GM18519 (cell line): ENCODE measurements around the gene ATP1B1.

ENCODE experiments used
- ATAC-seq: cut with Tn5 transposase; IDR thresholded peaks from one replicate; pipeline ENCODE4 v1.9.1; 2021; ENCODE audit warnings: mild to moderate bottlenecking, moderate library complexity; ENCODE audit not compliant: unreplicated experiment, low FRiP score

The ATP1B1 gene

GRCh38 chr1:169106095-169106920 lies at the start of gene ATP1B1:
Gene ATP1B1, plus strand, starts transcription at chr1:169106690. Its CDS starts 140 bp downstream, at chr1:169106830.
- ATAC-seq: peak; percentile 84

DNA sequence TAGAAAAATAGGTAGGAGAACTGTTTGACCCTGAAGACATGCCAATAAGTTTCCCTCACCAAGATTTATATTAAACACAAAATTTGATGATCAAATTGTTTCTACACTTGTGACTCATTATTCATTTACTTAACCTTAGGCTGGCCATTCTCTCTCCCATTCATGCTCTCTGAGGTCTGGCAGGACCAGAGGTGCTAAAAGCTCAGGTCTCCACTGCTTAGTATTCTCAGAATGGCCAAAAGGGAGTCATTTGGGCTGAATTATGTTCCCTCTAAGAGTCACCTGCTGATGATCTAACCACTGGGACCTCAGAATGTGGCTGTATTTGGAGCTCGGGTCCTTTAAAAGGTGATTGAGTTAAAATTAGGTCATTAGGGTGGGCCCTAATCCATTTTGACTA lies 47.1 kb upstream of the ATP1B1 start:
- ATAC-seq: no peak

DNA sequence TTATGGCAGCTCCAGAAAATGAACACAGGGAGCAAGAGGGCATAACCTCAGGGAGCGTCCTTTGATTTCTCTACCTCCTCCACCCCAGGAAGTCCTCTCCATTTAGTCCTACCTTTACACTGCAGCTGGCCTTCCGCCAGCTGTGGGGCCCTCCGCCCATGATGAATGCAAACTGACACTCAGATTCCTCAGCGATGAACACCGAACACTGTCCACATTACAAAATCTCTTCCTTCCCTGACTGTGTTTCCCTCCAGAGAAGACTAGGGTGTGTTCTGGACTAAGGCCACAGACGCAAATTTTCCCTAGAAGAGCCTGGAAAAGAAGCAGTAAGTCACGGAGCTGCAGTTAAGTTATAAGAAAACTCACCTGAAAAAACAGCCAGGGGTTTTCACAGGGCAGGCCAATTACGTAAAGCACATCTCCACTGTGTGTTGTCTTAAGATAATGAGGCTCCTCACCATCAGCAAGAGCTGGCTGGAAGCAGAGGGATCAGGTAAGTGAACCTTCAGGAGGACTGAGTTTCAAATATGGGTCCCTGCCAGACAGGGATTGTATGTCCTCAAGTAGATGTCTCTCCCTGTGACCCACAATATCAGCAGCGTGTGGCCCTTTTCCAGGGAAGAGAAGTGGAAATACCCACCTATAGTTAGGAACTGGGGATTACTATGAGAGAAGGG lies 46.3 kb upstream of the ATP1B1 start:
- no peak for ATAC-seq

DNA sequence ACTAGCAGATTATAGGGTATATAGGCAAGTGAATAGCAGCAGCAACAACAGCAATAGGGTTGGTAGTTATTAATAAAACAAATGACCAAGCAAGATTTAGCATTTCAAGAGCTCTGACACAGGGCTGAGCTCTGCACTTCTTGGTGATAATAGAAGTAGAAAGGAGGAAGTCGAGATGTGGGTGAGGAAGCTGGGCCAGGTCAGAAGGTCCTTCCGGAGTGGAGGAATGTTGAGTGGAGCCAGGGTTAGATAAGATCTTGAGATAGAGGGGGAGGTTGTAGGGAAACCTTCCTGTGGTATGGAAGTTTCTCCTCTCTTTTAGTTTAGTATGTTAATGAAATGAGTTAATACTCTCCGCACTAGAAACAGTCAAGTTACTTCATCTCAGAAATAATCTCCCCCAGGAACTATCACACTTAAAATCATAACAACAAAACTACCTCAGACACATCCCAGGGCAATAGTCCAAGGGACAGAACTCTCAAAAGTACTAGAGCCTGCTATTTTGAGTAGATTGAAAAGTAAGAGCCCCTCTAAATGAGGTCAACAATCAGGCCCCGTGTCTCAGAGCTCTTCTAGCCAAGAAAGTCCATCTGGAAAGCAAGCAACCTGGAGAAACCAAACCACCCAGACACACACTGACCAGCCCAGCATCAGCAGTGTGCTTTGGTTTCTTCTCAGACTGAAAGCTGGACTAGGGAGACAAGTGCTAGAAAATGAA lies 45.4 kb upstream of the ATP1B1 start:
- ATAC-seq: no peak

GRCh38 chr1:169062152-169062551 lies 44.3 kb upstream of the ATP1B1 start:
- no peak for ATAC-seq

DNA sequence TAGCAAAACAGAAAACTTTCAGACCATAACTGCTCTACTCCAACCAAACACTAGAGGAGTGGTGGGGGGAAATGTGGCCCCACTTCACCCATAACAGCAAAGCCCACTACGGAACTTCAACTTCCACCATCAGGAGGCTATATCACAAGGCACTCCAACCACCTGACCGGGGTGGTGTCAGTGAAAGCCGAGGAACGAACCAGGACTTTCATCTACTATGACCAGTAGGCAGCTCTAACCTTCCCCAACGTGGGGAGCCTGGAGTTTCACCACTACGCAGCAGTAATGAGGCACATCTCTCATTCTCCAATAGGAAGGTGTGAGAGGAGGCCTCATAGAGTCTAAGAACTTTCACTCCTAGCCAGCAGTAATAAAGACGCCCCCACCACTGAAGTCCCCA lies 42.4 kb upstream of the ATP1B1 start:
- ATAC-seq: no peak

DNA sequence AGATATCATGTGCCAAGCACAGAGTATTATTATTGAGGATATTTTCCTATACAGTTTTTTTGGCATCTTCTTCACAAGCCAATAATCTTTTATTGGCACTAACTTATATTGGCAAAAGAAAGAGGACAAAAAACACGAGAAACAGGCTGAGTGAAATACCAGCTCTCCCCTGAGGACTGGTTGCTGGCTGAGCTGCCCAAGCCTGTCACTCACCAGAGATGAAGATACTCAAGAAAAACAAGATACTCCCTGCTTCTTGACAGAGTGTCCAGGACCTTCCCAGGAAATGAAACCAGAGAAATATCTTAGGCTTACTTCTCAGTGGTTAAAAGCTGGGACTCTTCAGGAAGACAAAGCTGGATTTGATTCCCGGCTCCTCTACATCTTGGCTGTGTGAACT lies 35.9 kb upstream of the ATP1B1 start:
- ATAC-seq: no peak

DNA sequence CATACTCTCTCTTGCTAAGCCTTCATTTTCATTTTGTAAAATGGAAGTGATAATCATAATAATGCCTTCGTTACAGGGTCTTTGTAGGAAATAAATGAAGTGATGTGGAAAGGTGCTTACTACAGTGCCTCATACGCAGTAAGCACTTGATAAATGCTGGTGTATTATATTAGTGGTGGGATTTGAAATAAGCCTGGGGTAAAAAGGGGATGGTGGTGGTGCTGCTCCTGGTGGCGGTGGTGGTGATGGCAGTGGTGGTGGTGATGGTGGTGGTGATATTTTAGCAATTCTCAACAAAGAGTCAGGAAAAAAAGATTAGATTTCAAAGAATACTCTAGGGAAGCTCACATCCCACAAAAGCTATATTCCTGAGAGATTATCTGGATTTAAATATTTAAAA lies 35.5 kb upstream of the ATP1B1 start:
- no peak for ATAC-seq

DNA sequence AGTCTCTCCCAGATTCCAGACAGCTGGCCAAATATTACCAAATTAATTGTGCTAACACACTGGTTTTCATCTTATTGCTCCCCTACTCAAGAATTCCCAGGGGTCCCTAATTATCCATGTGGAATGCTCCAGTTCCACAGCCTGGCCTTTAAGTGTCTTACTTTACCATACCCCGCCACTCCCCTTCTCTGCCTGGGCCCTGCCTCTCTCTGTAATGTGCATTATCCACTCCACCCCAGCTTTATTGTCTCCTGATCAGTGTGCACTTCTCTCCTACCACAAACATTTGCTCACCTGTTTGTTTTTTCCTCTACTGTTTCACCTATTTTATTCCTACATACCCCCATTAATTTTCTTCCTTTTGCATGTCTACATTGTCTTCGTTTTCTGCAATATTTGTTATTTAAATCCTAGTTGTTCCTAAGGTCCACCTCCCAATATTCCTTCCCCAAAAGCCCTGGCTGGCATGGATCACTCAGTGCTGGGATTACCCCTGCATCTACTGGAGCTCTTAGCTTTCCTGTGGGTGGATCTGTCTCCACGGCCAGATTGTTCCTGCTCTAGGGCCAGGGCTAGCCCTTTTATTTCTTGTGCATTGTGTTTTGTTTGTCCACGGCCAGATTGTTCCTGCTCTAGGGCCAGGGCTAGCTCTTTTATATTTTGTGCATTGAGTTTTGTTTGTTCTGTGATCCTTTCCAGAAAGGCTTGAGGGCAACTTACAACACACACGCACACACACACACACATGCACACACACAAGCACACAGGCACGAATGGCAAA lies 33.4 kb upstream of the ATP1B1 start:
- no peak for ATAC-seq

GRCh38 chr1:169078163-169078883 lies 28.2 kb upstream of the ATP1B1 start:
- ATAC-seq: no peak

DNA sequence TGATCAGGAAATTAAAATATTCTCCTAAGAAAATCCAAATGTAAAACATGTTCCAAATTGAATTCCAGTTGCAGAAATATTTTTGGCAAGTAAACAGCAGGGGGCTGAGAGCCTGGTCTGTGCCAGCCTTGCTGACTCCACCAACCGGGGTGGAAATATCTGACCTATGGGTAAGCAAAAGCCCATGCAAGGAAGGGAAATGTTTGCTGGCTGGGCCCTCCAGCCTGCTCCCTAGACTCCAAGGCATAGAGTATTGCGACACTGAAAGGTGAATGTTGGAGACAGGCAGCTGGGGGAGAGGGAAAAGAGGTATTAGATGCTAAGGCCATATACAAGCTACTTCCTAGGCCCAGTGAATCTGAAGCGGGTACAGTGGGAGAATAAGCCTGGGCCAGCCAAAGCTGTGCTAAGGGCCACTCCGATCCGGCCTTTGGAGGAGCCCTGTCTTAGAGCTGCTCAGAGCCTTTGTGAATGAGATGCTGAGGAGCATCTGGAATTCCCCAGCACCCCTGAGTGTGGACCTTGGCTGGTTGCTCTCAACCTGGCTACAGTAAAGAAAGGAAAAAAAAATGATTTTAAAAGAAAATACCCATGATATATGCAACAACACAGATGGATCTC lies 24.9 kb upstream of the ATP1B1 start:
- ATAC-seq: no peak

- ATAC-seq: no peak
These were observed 20.6 kb upstream of the ATP1B1 start for GRCh38 chr1:169085911-169086310.

DNA sequence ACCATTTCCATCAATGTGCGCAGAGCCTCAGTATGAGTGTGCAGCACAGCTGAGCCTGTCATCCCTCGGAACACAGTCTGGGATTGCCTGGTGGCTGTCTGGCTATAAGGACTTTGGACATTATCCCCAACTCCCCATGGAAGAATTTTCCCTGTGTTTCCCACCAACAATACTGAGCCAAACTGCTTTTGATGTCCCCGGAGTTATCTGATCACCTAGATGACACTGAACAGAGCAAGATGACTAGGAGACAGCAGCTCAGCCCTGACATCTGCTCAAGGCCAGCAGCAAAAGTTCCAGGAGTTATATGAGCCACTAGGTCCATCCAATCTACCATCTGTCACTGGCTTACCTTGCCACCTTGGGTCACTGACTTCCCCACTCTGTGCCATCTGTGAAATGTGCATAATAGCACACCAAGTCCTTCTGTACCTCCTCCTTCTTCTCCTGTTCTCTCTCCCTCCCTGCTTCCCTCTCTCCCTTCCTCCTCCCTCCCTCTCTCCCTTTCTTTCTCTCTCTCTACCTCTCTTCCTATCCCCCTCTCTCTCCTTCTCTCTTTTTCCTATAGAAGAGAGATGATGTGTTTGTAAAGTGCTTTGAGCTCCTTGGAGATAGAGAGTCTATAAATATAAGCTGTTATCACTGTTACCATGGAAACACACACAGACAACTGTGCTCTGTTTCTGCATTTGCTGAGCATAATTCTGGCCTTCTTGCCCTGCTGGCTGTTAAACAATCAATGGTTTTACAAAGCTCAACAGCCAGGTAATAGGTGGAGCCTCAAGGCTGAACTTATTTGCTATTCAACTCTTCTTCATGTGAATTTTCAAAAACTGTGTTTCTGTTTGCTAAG lies 19.7 kb upstream of the ATP1B1 start:
- ATAC-seq: no peak

- ATAC-seq: no peak
These were observed 18.6 kb upstream of the ATP1B1 start for GRCh38 chr1:169087876-169088275.

- ATAC-seq: no peak
These were observed 16.7 kb upstream of the ATP1B1 start for GRCh38 chr1:169089776-169090175.

DNA sequence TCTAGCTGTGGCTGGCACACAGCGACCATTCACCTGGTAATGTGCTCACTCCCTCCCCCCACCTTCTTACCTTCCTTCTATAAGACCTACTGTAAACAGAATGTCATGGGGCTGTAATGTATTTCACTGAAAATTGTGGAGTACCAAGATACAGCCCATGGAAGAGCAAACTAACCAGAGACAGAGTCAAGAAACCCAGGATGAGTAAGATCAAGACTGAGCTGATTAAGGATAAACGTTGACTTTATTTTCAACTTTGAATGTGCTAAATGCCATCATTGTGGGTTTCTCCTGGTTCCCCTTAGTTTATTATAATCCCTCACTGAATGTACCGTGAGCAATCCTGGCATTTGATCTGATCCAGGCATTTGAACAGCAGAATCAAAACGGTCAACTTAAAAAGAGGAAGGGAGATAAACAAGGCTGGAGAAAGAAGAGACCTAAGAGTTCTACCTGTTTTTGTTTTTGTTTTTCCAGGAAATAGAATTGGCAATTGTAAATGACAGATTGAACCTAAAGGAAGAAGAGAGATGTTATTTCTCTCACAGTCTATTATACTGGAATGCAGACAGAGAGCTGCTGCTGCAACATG lies 16.1 kb upstream of the ATP1B1 start:
- ATAC-seq: no peak

DNA sequence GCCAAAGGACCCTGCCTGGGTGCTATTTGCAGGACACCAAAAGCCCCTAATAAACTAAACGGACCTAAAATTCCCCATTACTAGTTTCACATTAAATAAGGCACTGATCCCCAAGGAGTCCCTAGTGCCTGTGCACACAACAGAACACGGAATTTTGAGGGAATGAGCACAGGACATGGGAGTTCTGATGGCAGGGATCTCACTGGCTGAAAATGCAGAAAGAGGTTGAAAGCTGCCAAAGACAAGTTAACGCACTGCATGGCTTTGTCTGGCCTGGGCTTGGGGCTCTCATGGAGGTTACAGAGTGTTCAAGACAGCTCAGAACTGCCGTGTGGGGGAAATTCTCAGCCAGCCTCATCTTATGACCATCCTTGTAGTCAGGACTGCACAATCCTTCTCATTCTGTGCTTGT lies 15.6 kb upstream of the ATP1B1 start:
- ATAC-seq: peak; percentile 24

DNA sequence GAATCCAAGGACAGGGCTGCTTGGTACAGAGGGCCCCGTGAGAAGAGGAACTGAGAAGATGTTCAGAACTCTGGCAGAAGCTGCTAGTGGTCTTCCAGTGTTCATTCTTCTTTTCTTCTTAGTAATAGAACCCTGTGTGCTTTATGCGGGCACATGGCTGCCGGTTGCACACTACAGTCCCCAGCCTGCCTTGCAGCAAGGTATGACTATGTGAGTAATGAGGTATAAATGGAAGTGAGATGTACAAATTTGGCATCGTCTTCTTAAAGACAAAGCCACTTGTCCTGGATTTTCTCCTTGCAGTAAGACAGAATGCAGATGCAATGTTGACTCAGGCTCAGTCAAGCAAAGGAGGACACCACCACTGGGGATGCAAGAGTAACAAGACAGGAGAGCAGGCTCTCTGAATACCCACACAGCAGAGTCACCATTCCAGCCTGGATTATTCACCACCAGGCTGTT lies 15.0 kb upstream of the ATP1B1 start:
- ATAC-seq: peak; percentile 86
